GM23248 (cell line): Measurements from ENCODE around the gene STX1B.

Experiments used
- EZH2 ChIP-seq: fragments of 200-600 bp; sonication (generic); IDR thresholded peaks from 2 replicates; pipeline ENCODE4 v1.6.1; 2018; ENCODE audit warnings: antibody characterized with exemption, mild to moderate bottlenecking; ENCODE audit not compliant: insufficient read depth, poor library complexity, severe bottlenecking
- EZH2phosphoT487 ChIP-seq: fragments of 200-600 bp; sonication (generic); IDR thresholded peaks from 2 replicates; pipeline ENCODE4 v1.6.1; 2018; ENCODE audit warnings: antibody characterized with exemption, moderate library complexity, mild to moderate bottlenecking, low read depth; ENCODE audit not compliant: insufficient read depth

GRCh38 chr16:30985401-30986128 is 24.9 kb downstream of the STX1B start:
- TF ChIP-seq EZH2 (no peak), EZH2phosphoT487 (no peak)
